Activated T-helper 2 cell treated with anti-CD3 and anti-CD28 coated beads, Interferon-gamma antibody, Interleukin-2, Interleukin-4, amounts not matched to agents 10 μg/mL and 5 μg/mL and 100 μg/mL, durations not matched to agents 14 hours and 24 hours and 36 hours (primary cell): ENCODE data around the gene AFG1L. TPM values are rescaled to one million over a fixed set of nuclear protein-coding genes. Genes with fewer than 3 reads are reported as not detected.
"Not testable (repeated sequence)": the region's sequence is repeated elsewhere in the genome, so short reads cannot be mapped to it uniquely, and the experiment has no call there.

ENCODE experiments used
- DNase-seq: peaks from one replicate; pipeline ENCODE4 v3.0.0; 2021; ENCODE audit warnings: low spot score
- H3K27ac Mint-ChIP-seq: one replicate; pipeline ENCODE4 v1.8.0; 2021; ENCODE audit warnings: mixed read lengths
- H3K27me3 Mint-ChIP-seq: one replicate; pipeline ENCODE4 v1.8.0; 2021; ENCODE audit warnings: low read depth, mixed read lengths
- H3K36me3 Mint-ChIP-seq: one replicate; pipeline ENCODE4 v1.8.0; 2021; ENCODE audit warnings: low read depth, mixed read lengths
- H3K4me1 Mint-ChIP-seq: one replicate; pipeline ENCODE4 v1.8.0; 2021; ENCODE audit warnings: low read depth, mixed read lengths
- H3K4me3 Mint-ChIP-seq: one replicate; pipeline ENCODE4 v1.8.0; 2021; ENCODE audit warnings: low read depth, mild to moderate bottlenecking, moderate library complexity, mixed read lengths
- H3K9me3 Mint-ChIP-seq: one replicate; pipeline ENCODE4 v1.8.0; 2021; ENCODE audit warnings: mixed read lengths
- intact Hi-C: fragments of 100-400 bp; cut with micrococcal nuclease; formaldehyde crosslinking; loops from one replicate; pipeline ENCODE4 v1.15.1; 2023
- total RNA-seq: library from RNA; stranded (reverse); gene quantifications from 2 replicates; pipeline ENCODE4 v1.2.3, GENCODE V29; 2022

The AFG1L gene
- total RNA-seq, 1 donor from 2014 or later = 4.7 TPM

GRCh38 chr6:108438918-108439317 is 144.1 kb downstream of the AFG1L start:
- Mint-ChIP-seq H3K27me3 (peaks cover 49% of the 10 kb centered on the region), H3K9me3 (no peaks in the 10 kb centered on the region)

DNA sequence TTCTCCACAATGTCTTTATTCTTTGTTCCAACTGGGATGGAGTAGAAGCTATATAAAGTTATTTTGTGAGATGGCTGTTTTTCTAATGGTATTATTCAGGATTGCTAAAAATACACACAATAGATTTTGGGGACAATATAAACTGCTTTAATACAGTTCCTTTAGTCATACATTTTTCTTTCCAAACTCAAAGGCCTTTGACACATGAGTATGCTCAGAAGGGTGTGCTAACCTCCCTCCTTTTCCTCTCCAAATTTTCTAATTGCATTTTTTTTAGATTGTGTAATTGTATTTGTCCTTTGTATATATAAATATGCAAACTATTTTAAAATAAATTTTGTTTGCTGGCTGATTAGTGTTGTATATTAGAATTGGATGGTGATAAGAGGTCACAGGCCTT is 146.3 kb downstream of the AFG1L start:
- H3K4me1 Mint-ChIP-seq = peaks cover 13% of the 10 kb centered on the region
- no peaks in the 10 kb centered on the region for H3K9me3 Mint-ChIP-seq
- peaks cover 43% of the 10 kb centered on the region for H3K27me3 Mint-ChIP-seq
- intact Hi-C loops = no loop called here
- H3K4me3 Mint-ChIP-seq = no peak overlapping the region
- no peaks in the 10 kb centered on the region for H3K36me3 Mint-ChIP-seq
- no peak overlapping the region for H3K27ac Mint-ChIP-seq
- DNase-seq = no peak

More at GRCh38 chr6:108438918-108439317, 144.1 kb downstream of the AFG1L start:
- Mint-ChIP-seq H3K27ac (no peak overlapping the region), H3K4me3 (no peak overlapping the region), H3K4me1 (no peaks in the 10 kb centered on the region), H3K36me3 (no peaks in the 10 kb centered on the region)
- DNase-seq = no peak
- intact Hi-C loops = no loop called here

DNA sequence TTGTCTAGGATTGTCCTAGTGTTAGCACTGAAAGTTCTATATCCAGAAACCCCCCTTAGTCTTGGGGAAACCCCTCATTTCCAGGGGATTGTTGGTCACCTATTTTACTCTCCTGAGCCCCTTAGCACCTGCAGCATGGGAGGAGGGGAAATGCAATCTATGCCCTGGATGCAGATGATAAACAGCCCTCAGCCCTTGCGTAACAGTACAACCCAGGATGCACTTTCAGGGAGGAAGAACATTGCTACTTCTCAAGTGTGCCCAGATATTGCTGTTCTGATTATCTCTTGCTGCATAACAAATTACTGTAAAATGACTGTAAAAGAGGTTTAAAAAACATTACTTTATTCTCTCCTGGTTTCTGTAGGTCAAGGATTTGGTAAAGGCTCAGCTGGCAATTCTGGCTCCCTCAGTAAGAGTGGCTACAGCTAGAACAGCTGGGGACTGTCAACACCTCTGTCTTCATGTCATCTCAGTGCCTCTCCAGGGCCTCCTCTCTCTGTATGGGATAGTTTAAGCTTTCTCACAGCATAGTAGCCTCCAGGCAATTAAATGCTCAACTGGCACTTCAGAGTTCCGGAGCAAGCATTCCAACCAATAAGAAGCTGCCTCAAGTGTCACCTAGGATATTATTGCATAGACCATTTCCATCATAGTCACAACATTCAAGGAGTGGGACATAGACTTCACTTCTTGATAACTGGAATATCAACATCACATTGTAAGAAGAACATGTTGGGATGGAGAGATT is 148.1 kb downstream of the AFG1L start:
- Mint-ChIP-seq H3K27ac (no peak overlapping the region), H3K4me1 (peaks cover 13% of the 10 kb centered on the region), H3K9me3 (no peaks in the 10 kb centered on the region), H3K36me3 (no peaks in the 10 kb centered on the region), H3K4me3 (no peak overlapping the region), H3K27me3 (peaks cover 38% of the 10 kb centered on the region)
- no peak for DNase-seq
- intact Hi-C loops = no loop called here

- Mint-ChIP-seq H3K27me3 (peaks cover 38% of the 10 kb centered on the region), H3K9me3 (no peaks in the 10 kb centered on the region), H3K27ac (no peak overlapping the region)
These were observed 151.8 kb downstream of the AFG1L start for GRCh38 chr6:108446629-108447150.

GRCh38 chr6:108448481-108448880 is 153.6 kb downstream of the AFG1L start:
- intact Hi-C loops = no loop called here
- Mint-ChIP-seq H3K27me3 (peaks cover 28% of the 10 kb centered on the region), H3K36me3 (no peaks in the 10 kb centered on the region), H3K27ac (no peak overlapping the region), H3K4me1 (peaks cover 14% of the 10 kb centered on the region), H3K4me3 (no peak overlapping the region), H3K9me3 (no peaks in the 10 kb centered on the region)
- DNase-seq = no peak

More at GRCh38 chr6:108446629-108447150, 151.8 kb downstream of the AFG1L start:
- Mint-ChIP-seq H3K4me1 (peaks cover 13% of the 10 kb centered on the region), H3K4me3 (no peak overlapping the region), H3K36me3 (no peaks in the 10 kb centered on the region)
- DNase-seq = no peak
- intact Hi-C loops = no loop called here

- DNase-seq, H3K36me3 Mint-ChIP-seq, intact Hi-C loops, H3K4me3 Mint-ChIP-seq, H3K9me3 Mint-ChIP-seq, H3K27ac Mint-ChIP-seq: not testable (repeated sequence)
- Mint-ChIP-seq H3K4me1 (peaks cover 14% of the 10 kb centered on the region), H3K27me3 (peaks cover 30% of the 10 kb centered on the region)
These were observed 154.9 kb downstream of the AFG1L start for GRCh38 chr6:108449717-108450116.

GRCh38 chr6:108451816-108452215 is 157.0 kb downstream of the AFG1L start:
- intact Hi-C loops = no loop called here
- no peaks in the 10 kb centered on the region for H3K36me3 Mint-ChIP-seq
- H3K27ac Mint-ChIP-seq = no peak overlapping the region
- peaks cover 43% of the 10 kb centered on the region for H3K27me3 Mint-ChIP-seq
- no peak for DNase-seq
- peaks cover 4% of the 10 kb centered on the region for H3K4me1 Mint-ChIP-seq
- H3K4me3 Mint-ChIP-seq = no peak overlapping the region
- H3K9me3 Mint-ChIP-seq = no peaks in the 10 kb centered on the region

GRCh38 chr6:108452711-108453195 is 157.9 kb downstream of the AFG1L start:
- Mint-ChIP-seq H3K4me1 (peaks cover 4% of the 10 kb centered on the region), H3K9me3 (no peaks in the 10 kb centered on the region), H3K4me3 (no peak overlapping the region), H3K27ac (no peak overlapping the region), H3K27me3 (peaks cover 46% of the 10 kb centered on the region), H3K36me3 (no peaks in the 10 kb centered on the region)
- intact Hi-C loops = no loop called here
- DNase-seq = no peak

GRCh38 chr6:108453601-108454185 is 158.8 kb downstream of the AFG1L start:
- Mint-ChIP-seq H3K9me3 (no peaks in the 10 kb centered on the region), H3K36me3 (no peaks in the 10 kb centered on the region), H3K27me3 (peaks cover 51% of the 10 kb centered on the region), H3K27ac (no peak overlapping the region), H3K4me1 (peaks cover 4% of the 10 kb centered on the region), H3K4me3 (no peak overlapping the region)
- DNase-seq = no peak
- intact Hi-C loops = no loop called here

DNA sequence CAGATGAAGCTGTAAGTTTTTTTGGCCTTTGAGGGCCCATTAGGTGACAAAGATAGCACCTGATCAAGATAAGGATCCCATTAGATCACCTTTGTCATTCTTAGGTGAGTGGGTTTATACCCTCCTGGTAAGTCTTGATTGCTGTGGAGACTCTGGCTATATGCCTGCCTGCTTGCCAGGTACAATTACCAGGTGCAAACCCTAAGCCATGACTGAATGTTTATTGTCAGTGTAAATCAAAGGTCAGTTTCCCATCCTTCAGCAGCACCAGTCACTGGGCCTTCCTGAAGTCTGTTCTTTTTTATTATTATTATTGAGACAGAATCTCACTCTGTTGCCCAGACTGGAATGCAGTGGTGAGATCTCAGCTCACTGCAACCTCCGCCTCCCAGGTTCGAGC is 159.5 kb downstream of the AFG1L start:
- peaks cover 55% of the 10 kb centered on the region for H3K27me3 Mint-ChIP-seq
- intact Hi-C loops = no loop called here
- peaks cover 4% of the 10 kb centered on the region for H3K4me1 Mint-ChIP-seq

DNA sequence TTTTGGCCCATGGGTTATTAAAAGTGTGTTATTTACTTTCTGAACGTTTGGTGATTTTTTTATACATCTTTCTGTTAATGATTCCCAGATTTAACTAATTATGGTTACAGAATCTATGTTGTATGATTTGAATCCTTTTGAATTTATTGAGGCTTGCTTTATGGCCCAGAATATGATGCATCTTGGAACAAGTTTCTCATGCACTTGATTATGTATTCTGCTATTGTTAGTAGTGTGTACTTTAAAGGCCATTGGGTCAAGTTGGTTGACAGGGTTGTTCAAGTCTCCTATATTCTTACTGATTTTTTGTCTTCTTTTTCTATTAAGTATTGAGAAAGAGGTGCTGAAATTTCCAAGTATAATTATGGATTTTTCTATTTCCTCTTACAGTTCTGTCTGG is 160.8 kb downstream of the AFG1L start:
- H3K9me3 Mint-ChIP-seq = no peaks in the 10 kb centered on the region

More for the DNA sequence above, 159.5 kb downstream of the AFG1L start:
- H3K27ac Mint-ChIP-seq = no peak overlapping the region
- no peak for DNase-seq
- H3K9me3 Mint-ChIP-seq = no peaks in the 10 kb centered on the region
- H3K36me3 Mint-ChIP-seq = no peaks in the 10 kb centered on the region
- H3K4me3 Mint-ChIP-seq = no peak overlapping the region

DNA sequence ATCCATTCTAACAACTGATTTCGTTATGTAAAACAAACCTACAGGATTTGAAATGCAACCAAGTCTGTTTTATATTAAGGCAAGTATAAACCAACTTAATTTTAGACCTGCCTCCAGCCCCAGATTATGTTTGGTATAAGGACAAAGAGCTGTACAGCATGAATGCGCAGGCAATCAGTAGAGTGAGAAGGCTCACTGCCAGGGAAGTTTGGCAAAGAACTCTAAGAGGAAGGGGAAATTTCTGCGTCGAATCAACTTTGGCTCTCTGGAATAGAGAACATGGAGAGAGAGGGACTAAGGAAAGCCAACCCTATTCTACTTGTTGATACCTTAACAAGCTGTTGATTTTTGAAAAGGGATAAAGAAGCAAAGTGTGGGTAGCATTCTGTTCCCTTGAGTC is 168.9 kb downstream of the AFG1L start:
- intact Hi-C loops = no loop called here
- DNase-seq = no peak
- no peaks in the 10 kb centered on the region for H3K9me3 Mint-ChIP-seq
- peaks cover 29% of the 10 kb centered on the region for H3K27me3 Mint-ChIP-seq
- H3K4me3 Mint-ChIP-seq = no peak overlapping the region
- no peak overlapping the region for H3K27ac Mint-ChIP-seq
- H3K4me1 Mint-ChIP-seq = no peaks in the 10 kb centered on the region
- H3K36me3 Mint-ChIP-seq = no peaks in the 10 kb centered on the region

More for the DNA sequence above, 160.8 kb downstream of the AFG1L start:
- intact Hi-C loops = no loop called here
- H3K4me1 Mint-ChIP-seq = peaks cover 4% of the 10 kb centered on the region
- peaks cover 57% of the 10 kb centered on the region for H3K27me3 Mint-ChIP-seq
- no peak overlapping the region for H3K4me3 Mint-ChIP-seq
- DNase-seq = no peak
- no peak overlapping the region for H3K27ac Mint-ChIP-seq
- no peaks in the 10 kb centered on the region for H3K36me3 Mint-ChIP-seq

DNA sequence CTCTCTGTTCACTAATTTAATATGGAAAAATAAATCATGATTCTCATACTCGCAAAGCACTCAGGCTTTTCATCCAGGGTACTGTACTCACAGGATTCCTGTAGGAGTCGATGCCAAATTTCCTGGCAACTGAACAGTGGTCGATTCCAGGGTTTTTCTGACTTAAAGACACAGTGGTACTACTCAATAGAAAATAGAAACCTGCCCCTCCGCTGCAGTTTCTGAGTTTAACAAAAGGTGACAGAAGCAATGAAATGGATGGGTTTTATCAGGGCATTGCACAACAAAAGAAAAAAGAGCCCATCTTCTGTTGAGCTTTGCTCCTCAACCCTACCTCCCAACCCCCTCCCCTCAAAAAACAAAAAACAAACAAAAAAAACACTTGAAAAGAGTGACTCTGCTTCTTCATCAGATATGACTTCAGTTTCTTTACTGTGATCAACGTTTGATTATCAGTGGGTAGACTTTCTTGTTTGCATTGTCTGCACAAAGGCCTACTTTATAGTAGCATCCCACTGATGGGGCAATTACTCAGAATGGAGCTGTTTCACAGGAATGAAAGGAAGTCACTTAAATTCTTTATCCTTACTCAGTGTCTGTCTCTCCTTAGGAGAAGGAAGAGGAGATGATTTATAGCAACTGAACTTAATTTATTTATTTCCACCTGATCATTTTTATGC is 169.7 kb downstream of the AFG1L start:
- H3K4me1 Mint-ChIP-seq = no peaks in the 10 kb centered on the region
- peaks cover 30% of the 10 kb centered on the region for H3K27me3 Mint-ChIP-seq
- no peak overlapping the region for H3K4me3 Mint-ChIP-seq
- intact Hi-C loops = no loop called here
- H3K36me3 Mint-ChIP-seq = no peaks in the 10 kb centered on the region
- no peak for DNase-seq
- no peak overlapping the region for H3K27ac Mint-ChIP-seq
- no peaks in the 10 kb centered on the region for H3K9me3 Mint-ChIP-seq
